OCI-LY3 (cell line): ENCODE results near the gene HTT.

Source experiments
- EZH2phosphoT487 ChIP-seq: fragments of 200-600 bp; shearing (Covaris generic); IDR thresholded peaks from 2 replicates; pipeline ENCODE4 v1.6.1; 2018; ENCODE audit warnings: antibody characterized with exemption, mixed run types, low read depth
- TF ChIP-seq, protein P1 (sequence below): fragments of 200-600, 300-600 bp; sonication (generic); IDR thresholded peaks from 2 replicates; pipeline ENCODE4 v1.5.1; 2014; ENCODE audit warnings: antibody characterized with exemption, low read length, low read depth

GRCh38 chr4:3263876-3264193, 189.4 kb downstream of the HTT start:
- TF ChIP-seq, protein P1, sequence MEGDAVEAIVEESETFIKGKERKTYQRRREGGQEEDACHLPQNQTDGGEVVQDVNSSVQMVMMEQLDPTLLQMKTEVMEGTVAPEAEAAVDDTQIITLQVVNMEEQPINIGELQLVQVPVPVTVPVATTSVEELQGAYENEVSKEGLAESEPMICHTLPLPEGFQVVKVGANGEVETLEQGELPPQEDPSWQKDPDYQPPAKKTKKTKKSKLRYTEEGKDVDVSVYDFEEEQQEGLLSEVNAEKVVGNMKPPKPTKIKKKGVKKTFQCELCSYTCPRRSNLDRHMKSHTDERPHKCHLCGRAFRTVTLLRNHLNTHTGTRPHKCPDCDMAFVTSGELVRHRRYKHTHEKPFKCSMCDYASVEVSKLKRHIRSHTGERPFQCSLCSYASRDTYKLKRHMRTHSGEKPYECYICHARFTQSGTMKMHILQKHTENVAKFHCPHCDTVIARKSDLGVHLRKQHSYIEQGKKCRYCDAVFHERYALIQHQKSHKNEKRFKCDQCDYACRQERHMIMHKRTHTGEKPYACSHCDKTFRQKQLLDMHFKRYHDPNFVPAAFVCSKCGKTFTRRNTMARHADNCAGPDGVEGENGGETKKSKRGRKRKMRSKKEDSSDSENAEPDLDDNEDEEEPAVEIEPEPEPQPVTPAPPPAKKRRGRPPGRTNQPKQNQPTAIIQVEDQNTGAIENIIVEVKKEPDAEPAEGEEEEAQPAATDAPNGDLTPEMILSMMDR = no peak
- TF ChIP-seq EZH2phosphoT487 = no peak
